Putamen (tissue), 1 donor: ENCODE data around the gene HS3ST3A1.
"Not testable (repeated sequence)": the region's sequence is repeated elsewhere in the genome, so short reads cannot be mapped to it uniquely, and the experiment has no call there.

Source experiments
- DNase-seq: peaks from one replicate; pipeline ENCODE4 v3.0.0-alpha.2; 2016; ENCODE audit warnings: low spot score

HS3ST3A1 gene

DNA sequence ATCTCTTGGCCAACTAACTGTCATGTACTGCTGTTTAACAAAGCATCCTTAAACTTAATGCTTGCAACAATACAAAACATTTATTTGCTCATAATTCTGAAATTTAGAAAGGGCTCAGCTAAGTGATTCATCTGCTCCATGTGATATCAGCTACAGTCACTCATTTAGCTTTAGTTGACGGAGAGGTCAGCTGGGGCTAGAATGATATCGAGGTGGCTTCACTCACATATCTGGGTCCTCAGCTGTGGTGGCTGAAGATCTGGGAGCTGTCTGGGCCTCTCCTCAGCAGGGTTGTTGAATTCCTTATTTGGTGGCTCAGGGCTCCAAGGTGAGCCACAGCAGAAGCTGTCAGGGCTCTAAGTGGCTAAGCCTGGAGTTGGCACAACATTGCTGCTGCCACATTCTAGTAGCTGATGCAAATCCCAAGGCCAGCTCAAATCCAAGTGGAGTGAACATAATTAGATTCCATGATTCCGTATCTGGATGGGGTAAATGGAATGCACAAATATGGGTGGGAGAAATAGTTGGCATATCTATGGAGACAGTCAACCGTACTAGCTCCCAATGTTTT, 62.8 kb downstream of the HS3ST3A1 start:
- no peak for DNase-seq

DNA sequence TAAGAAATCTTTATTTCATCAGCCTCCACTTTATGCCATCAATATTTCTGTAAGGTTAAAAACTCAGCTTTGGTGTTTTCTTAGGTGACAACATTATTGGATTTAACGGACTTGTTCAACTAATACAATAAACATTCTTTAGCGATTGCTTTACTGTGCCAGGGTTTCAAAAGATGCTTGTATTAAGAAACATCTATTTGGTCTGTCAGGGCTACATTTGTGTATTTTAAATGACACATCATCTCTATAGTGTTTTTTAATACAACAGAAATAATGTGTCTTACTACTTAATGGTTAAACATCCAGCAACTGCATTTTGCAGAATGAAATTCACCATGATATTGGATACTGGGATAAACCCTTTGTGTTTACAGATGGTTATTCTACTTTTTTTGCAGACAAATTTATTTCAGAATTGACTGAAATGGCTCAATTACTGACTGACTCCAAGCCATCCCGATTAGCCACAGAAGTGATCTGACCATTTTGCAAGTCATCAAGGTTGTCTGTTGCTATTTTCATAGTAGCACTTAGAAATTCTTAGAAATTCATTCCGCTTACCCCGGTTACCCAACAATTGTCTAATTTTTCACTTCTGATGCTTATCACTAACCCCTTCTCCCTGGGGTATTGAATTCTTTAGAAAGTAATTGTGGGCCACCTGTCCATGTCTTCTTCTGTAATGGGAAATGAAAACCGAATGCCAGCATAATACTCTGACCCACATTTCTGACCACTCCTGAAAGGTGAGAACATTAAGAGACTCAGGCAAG, 63.7 kb downstream of the HS3ST3A1 start:
- no peak for DNase-seq

DNA sequence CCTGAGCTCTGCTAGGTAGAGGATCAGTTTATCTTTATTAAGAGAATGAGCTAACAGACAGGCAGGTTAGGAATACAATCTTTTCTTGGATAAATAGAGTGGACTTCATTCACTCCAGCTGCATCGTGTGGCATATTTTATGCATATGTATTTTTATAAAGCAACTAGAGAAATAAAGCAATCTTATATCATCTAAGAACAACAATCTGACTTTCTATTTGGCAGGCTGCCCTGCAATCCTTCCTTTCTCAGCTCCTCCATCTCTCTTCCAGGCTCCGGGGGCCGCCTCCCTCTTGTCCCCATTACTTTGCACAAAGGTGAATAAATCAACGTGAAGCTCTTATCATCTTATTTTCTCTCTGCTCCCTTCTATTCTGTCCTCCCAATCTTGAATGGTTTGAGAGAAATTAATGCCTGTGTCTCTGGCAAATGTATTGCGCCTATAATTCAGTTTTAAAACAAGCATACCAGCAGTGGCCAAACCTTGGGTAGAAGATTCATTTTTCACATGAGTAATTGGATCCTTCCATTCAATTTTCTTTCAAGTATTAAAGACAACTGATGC, 64.5 kb downstream of the HS3ST3A1 start:
- DNase-seq, result no peak

DNA sequence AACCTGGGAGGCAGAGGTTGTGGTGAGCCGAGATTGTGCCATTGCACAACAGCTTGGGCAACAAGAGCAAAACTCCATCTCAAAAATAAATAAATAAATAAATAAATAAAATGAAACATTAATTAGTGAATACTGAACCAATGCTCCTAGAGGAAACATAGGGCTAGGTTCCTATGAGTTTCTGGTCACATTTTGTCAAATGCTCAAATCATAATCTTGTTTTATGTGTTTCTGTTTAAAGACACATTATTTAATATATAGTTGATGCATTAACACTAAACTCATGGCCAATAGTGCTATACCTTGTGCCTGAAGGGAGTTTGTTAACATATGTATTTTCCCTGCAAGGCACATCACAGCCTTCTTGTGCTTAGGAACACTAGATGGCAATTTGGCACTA, 66.8 kb downstream of the HS3ST3A1 start:
- DNase-seq, result no peak

DNA sequence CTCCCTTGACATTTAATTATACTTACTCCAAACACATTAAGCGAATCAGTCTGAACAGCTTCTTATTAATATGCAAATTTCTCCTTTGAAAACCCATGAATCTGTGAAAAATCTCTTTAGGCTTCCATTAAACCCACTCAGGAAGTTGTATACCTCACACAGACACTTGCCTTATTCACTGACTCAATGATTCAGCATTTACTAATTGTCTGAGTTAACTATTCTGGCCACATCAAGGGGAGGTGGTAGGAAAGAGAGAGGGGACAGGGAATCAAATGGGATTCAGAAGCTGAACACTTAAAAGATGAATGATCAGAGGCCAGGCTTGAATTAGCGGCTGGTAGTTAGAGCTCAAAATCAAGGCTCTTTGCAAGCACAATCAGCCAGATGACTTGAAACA, 70.0 kb downstream of the HS3ST3A1 start:
- no peak for DNase-seq

DNA sequence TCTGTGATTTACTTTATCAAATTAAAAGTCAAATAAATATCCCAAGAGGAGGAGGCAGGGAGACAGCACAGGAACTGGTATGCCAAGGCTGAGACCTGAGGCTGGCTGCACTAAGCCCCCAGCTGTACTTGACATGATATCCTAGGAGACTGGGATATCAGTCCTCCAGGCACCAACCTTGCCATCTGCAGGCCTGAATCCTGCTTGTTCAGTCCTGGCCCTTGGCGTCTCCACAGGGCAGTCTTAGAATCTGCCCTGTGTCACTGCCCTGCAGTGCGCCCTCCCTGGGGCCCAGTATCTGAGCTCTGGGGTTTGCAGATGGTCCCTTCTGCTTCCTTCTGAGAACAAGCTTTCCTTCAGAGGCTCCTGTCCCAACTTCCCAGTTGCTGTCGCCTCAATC, 75.9 kb downstream of the HS3ST3A1 start:
- no peak for DNase-seq

DNA sequence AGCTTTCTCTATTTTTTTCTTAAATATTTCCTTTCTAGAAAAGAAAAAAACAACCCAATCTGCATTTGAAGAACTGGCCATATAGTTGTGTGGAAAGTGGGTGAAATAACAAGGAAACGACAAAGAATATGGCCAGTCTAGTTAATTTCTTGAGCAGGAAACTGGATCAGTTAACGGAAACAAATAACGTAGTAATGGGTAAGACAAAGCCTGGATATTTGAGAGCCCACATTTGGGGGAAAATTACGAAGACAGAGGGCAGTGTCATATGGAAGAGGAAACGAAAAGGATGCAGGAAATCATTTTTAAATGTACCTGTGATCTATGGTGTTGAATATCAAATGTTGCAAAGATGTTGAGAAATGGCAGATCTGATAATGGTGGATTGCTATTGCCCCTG, 78.6 kb downstream of the HS3ST3A1 start:
- no peak for DNase-seq

DNA sequence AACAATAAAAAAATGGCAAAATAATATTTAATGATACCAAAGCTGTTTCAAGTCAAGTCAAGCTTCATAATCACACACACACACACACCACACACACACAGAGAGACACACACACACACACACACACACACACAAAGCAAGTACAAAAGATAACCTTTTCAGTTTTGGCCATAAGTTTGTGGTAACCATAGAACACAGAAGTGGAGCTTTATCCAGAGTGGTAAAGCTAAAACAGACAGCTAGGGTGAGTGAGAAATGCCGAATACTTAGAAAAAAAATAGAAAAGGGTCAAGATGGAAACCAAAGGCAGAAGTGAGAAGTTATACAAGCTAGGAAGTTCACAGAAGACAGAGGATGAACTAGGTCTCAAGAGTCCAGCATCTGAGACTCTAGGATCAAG, 79.0 kb downstream of the HS3ST3A1 start:
- DNase-seq, result no peak

DNA sequence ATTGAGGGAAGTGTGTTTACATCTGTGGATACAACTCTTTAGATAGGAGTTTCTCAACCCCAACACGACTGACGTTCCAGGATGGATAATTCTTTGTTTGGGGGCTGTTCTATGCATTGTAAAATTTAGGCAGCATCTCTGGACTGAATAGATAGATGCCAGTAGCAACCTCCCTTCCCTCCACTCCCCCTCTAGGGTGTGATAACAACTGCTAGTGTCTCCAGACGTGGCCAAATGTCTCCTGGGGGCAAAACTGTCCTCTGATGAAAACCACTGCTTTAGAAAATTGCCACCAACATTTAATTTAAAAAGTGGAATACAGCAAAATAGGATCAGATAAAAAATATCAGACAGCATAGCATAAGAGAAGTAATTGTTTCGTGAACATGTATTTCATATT, 79.9 kb downstream of the HS3ST3A1 start:
- DNase-seq, result no peak

DNA sequence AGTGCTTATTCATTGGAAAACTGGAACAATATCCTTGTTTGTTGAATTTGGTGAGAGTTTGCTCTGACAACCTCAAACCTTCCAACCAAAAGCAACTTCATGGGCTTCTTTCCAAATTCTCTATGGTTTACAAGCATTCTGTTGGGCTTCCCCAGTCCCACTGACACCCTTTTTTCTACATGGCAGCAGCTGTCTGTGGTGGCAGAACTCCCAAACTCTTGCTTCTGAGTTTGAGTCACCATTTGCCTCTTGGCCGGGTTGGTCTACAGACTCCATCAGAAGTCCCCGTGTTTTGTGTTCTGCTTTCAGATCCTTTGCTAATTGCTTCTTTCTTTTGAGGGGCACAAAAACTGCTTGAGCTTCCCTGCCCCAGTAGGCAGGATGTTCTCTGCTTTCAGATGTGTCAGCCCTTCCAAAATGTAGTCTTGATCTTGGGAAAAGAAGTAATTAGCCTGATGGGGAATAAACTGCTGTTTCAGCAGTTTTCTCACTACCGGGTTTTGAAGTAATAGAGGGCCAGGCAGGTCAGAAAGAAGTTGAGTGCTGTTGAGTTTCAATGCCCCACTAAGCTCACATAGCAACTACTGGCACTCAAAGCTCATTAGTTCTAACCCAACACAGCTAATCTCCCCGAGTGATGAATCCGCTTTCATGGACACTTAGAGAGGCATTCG, 80.7 kb downstream of the HS3ST3A1 start:
- no peak for DNase-seq

DNA sequence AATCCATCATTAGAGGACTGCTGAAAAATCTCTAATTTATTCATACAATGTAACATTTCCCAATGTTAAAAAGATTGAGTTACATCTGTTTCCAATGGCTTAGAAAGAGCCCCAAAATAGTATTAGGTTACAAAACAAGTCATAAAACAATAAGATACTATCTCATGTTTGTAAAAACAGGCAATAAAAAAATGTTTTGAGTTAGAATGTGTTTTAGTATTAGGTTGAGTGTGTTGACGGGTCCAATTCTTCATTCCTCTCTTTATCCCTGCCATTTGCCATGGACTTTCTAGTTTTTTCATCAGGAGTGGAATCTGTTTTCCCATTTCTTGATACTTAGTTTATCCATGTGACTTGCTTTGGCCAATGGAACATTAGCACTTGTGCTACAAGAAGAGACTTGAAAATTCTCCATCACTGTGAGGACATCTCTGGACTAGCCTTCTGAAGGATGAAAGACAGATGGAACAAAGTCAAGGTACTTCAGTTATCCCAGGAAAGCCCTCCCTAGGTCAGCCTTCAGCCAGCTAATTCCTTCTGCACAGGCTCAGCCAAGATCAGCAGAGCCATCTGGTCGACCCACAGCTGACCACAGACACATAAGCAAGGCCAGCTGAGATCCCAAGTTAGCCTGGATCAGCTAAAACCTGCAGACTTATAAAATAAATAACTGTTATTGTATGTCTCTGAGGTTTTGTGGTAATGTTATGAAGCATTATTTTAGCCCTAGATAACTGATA, 83.3 kb downstream of the HS3ST3A1 start:
- no peak for DNase-seq

DNA sequence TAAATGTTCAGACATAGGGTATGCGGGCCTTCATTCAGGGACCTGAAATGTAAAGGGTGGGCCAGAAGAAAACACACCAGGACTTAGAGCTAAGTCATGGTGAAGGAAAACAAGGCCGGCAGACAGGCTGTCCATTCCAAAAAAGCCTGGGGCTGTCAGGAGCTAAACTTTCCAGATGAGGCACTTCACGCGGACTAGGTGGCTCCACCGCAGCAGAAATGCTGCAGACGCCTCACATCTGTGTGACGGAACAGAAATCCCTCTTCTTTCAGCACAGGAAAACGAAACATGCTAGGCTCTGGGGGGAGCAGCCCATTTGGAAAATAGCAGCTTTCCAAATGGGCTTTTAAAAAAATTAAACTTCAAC, 88.7 kb downstream of the HS3ST3A1 start:
- no peak for DNase-seq

DNA sequence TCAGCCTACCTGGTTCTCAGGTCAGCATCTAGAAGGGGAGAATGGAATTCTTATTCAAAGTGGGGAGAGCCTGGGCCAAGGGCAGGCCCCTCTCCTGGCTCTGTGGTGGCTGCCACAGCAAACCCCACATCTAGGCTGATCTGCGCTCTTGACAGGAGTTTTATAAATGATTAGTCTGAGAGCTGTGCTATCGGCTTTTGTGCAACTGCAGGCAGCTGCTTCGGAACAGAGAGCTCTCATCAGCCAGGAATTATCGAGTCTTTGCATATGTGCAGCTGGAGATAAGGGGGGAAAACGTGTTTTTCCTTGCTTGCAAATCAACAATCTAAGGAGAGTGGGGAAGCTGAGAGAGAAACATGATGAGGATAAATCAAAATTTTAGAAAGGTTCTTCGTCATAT, 91.7 kb downstream of the HS3ST3A1 start:
- DNase-seq, result no peak

DNA sequence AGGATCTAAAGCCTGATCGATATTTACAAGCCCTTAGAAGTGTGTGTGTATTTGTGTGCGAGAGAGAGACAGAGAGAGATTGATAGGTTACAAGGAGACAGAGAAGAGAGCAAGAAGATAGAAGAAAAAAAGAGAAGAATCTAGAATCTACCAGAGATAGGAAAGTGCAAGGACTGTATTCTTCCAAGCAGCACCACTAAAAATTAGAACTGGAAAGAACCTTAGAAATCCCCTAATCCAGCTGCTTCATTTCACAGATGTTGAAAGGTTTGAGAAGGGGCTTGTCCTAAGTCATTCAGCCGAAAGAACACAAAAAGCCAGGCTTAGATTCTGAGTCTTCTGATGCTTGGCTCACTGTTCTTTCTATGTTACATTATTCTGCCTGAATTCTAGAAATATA, 92.2 kb downstream of the HS3ST3A1 start:
- DNase-seq, result no peak

DNA sequence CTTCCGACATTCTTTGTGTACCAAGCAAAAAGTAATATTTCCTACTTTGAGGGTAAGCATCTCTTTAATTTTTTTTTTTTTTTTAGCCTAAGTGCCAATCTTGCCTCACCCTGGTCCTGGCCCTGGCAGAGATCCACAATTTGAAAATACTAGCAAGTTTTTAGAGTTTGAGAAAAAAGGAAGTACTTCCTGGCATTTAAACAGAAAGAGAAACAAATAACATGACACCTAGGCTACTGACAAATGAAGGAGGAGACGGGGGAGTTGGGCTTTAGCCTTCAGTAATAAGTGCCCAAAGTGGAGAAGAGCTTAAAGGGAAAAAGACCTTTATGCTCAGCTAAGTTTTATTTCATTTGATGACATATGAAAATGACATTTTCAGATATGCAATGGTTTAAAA, 92.8 kb downstream of the HS3ST3A1 start:
- no peak for DNase-seq

DNA sequence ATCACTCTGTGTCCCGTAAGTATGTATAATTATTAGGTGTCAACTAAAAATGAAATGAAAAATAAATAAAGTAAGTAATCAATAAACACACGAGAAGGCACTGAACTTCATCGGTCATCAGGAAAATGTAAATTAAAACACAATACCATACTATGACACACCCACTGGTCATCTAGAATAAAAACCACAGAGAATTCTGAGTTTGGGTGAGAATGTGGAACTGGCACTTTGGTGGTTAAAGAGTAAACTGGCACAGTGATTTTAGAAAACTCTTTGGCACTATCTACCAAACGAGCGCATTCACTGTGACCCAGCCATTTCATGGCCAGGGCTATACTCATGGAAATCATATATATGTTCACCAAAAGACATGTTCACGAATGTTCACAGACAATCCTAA, 98.2 kb downstream of the HS3ST3A1 start:
- no peak for DNase-seq

DNA sequence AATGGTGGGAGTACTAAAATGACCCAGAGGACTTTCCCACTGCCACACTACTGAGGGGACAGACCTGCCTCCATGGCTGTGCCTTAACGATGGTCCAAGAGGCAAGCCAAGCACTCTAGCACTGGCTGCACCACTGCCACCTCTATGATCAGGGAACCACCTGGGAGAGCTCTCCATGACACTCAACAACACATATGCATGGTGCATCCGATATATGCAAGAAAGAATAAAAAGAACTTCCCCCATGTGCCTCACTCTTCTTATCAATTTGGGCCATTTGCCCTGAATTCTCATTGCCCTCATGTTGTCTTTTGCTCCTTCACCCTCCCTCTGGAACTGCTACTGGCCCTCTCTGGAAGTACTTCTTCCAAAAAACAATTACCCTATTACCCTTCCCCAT, 99.5 kb downstream of the HS3ST3A1 start:
- no peak for DNase-seq

DNA sequence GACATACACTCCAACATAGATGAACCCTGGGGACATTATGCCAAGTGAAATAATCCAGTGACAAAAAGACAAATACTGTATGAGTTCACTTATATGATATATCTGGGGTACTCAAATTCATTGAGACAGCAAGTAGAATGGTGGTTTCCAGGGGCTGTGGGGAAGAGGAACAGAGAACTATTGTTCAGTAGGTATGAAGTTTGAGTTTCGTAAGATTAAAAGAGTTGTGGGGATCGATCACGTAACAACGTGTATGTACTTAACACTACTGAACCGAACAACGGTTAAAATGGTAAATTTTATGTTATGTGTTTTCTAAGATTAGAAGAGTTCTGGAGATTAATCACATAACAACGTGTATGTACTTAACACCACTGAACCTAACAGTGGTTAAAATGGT, 100.8 kb downstream of the HS3ST3A1 start:
- no peak for DNase-seq

DNA sequence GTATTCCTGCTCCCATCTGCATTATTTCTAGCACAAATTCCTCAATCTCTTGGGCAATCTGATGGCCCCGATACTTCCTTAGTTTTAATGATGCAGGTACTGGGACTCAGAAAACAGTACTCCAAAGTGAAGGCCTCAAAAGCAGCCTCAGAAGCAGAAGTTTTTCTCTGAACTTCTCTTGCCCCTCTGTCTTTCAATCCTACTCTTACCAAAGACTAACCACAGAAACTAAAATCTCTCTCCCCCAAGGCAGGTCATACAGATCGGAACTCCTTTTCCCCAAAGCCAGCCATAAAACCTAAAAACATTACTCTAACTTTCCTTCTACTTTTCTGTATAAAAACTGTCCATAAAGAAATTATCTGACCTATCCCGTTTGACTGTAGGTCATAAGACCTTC, 103.5 kb downstream of the HS3ST3A1 start:
- DNase-seq, result no peak

DNA sequence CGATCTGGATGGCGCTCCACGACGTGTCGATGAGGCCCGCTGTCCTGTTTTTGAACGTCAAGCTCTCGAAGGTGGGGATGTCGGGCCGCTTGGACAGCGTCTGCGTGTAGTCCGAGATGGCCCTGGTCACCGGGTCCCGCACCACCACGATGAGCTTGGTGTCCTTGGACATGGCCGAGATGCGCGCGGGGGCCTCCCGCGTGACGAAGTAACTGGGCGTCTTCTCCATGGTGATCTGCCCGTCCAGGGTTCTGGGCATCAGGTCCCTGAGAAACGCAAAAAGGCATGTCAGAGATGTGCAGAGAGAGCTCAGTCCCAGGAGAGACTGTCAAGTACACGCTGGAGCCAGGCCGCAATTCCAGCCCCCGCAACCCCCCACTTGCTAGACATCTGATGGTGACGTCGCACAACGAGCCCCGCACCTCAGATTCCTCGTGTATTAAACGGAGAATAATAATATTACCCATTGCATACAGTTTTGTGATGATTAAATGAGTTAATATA, 105.1 kb downstream of the HS3ST3A1 start:
- not testable (repeated sequence) for DNase-seq

DNA sequence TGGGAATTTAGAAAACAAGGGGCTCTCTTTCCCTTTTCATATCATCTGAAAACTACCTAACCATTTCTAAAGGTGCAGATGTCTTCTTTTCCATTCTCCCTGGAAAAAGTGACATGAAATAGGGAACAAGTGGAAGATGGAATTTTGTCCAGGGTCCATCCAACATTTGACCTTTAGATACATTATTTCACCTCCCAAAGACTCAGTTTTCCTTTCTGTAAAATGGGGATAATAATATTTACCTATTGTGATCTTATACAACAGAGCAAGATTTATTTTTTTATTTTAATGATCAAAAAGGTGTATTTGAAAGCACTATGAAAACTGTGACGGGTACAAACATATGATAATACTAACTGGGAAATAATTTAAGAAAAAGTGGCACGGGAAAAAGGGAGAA, 106.3 kb downstream of the HS3ST3A1 start:
- DNase-seq, result no peak

DNA sequence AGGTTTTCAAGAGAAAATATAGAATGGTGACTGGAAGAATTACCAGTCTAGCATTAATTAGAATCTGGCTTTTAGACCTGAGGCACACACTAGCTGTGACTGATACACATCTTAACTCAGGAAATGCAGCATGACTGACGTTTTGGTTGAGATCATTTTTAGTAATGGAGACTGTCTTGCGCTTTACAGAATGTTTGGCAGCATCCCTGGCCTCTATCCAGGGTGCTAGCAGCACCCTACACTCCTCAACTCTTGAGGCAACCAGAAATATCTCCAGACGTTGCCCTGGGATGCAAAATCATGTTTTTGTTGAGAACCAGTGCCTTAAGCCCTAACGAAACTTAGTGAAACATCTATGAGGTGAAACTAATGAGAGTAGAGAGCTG, 109.0 kb downstream of the HS3ST3A1 start:
- no peak for DNase-seq
